Heart left ventricle (tissue), 16 donors: Measurements from ENCODE around the gene REEP1. TPM values are rescaled to one million over a fixed set of nuclear protein-coding genes. Genes with fewer than 3 reads are reported as not detected.

Experiments used
- ATAC-seq, 4 donors: fragments of 200-7000 bp; cut with Tn5 transposase; one replicate each; pipeline ENCODE4 v1.9.1; 2020 to 2022; ENCODE audit warnings: moderate library complexity in 4 of 4, mild to moderate bottlenecking in 3 of 4, moderate number of reproducible peaks in 1 of 4
- DNase-seq, 5 donors: peaks; one replicate each; pipeline ENCODE4 v3.0.0-alpha.2; 2020
- H3K27ac ChIP-seq, 12 donors: fragments of 200-600 bp; sonication (generic) in 4 of 12; one replicate each; pipeline versions ENCODE4 v1.5.0 to v1.8.0; 2016 to 2022; ENCODE audit warnings: mild to moderate bottlenecking in 2 of 12
- H3K27me3 ChIP-seq, 9 donors: fragments of 200-600 bp; sonication (generic) in 2 of 9; one replicate each; pipeline versions ENCODE4 v1.5.1 to v1.8.0; 2016 to 2022; ENCODE audit warnings: mild to moderate bottlenecking in 3 of 9
- H3K36me3 ChIP-seq, 9 donors: fragments of 200-600 bp; sonication (generic) in 2 of 9; one replicate each; pipeline versions ENCODE4 v1.5.0 to v1.8.0; 2018 to 2022; ENCODE audit warnings: mild to moderate bottlenecking in 2 of 9
- H3K4me1 ChIP-seq, 12 donors: fragments of 200-600 bp; sonication (generic) in 4 of 12; one replicate each; pipeline versions ENCODE4 v1.5.0 to v1.8.0; 2016 to 2022; ENCODE audit warnings: mild to moderate bottlenecking in 3 of 12
- H3K4me3 ChIP-seq, 12 donors: fragments of 200-600 bp; sonication (generic) in 4 of 12; one replicate each; pipeline versions ENCODE4 v1.5.0 to v1.8.0; 2017 to 2022; ENCODE audit warnings: mild to moderate bottlenecking in 9 of 12, moderate library complexity in 4 of 12
- H3K9me3 ChIP-seq, 12 donors: fragments of 200-600 bp; sonication (generic) in 4 of 12; one replicate each; pipeline versions ENCODE4 v1.5.0 to v1.8.0; 2016 to 2022; ENCODE audit warnings: mild to moderate bottlenecking in 1 of 12
- CTCF ChIP-seq, 12 donors: fragments of 200-600 bp; sonication (generic) in 4 of 12; IDR thresholded peaks; one replicate each; pipeline versions ENCODE4 v1.5.0 to v1.8.0; 2018 to 2022; ENCODE audit warnings: antibody characterized with exemption in 12 of 12, mild to moderate bottlenecking in 5 of 12
- POLR2A ChIP-seq, 2 donors: fragments of 450-650 bp; IDR thresholded peaks; one replicate each; pipeline ENCODE4 v1.6.1; 2017; ENCODE audit warnings: antibody characterized with exemption in 2 of 2, mild to moderate bottlenecking in 2 of 2, moderate library complexity in 2 of 2
- WGBS, 4 donors: extraction: QIAGEN DNeasy Blood & Tissue Kit in 2 of 4; methylation state at CpG; one replicate each; pipeline versions ENCODE4 v1.1.5 to v1.1.7; 2013 to 2018; 5-methylcytosine and 5-hydroxymethylcytosine counted together
- intact Hi-C, 10 donors: fragments of 100-400 bp; cut with DNase I; formaldehyde crosslinking; loops; one replicate each; pipeline versions ENCODE4 v1.11.1 to v1.14.2; 2022
- polyA plus RNA-seq, 2 donors: library from polyadenylated mRNA; stranded (reverse); fragments of 200-250 nt; gene quantifications; one replicate each; pipeline ENCODE4 v1.2.3, GENCODE V29; 2013
- total RNA-seq, 9 donors: library from RNA; depleted of rRNA in 2 of 9; stranded (reverse); fragments of >200 nt in 2 of 9; fragmentation: NEBNext Ultra II Directional in 3 of 9; extraction: Animal tissue kit (Norgen Biotek cat#: 25700) in 3 of 9; gene quantifications; one replicate each; pipeline versions ENCODE4 v1.1.0 to v1.2.4, GENCODE V29; 2016 to 2023
- donor health status: ischemic (EF 13 %, LVEDD 7.1; RV severe dilation, severe dysfunction).
- donor health status: healthy with polysubstance abuse.
- donor health status: DM: no; HTN: yes; CAD: no.
- donor health status: DM: no; HTN: no; CAD: no.
- donor health status: ischemic (EF 25% LVEDD 6.9; RV normal size, moderate dysfunction).
- donor health status: ischemic (EF 25% LVEDD 5.7; RV mildly dilated, moderate dysfunction).
- donor health status: healthy.
- donor health status: DM: yes; HTN: yes; CAD: no.
- donor health status: ischemic (EF 35%, LVEDD 5.7; RV mildly dilated, moderate dysfunction).
- donor health status: nonischemic (EF 11% LVEDD 7.7; RV severe dilation, severe dysfunction).
- donor health status: DM: yes; HTN: yes; CAD: no.
- donor health status: PGD.
- donor health status: ischemic (EF 29% LVEDD 5.4; RV normal size, mild dysfunction).
- donor health status: nonischemic (EF 23%, LVEDD 6.1; RV moderate dilation, normal function).

REEP1 gene
- total and polyA plus RNA-seq, 11 donors = 13.6 to 43.4 (median 27.6) TPM

- DNase-seq (no peak), ATAC-seq (no peak)
- Histone ChIP-seq H3K4me3 (no peak overlapping the region), H3K9me3 (peaks cover 0 to 12% (median 0%) of the 10 kb centered on the region in 12 donors), H3K4me1 (peaks cover 0 to 51% (median 11%) of the 10 kb centered on the region in 12 donors), H3K27me3 (peaks cover 0 to 25% (median 6%) of the 10 kb centered on the region in 9 donors), H3K36me3 (no peaks in the 10 kb centered on the region), H3K27ac (no peak overlapping the region)
- TF ChIP-seq CTCF (IDR thresholded peaks at IDR 0.05) (no peak), POLR2A (IDR thresholded peaks at IDR 0.05) (no peak)
- intact Hi-C loops = no loop called here
- 42 to 58% (median 45%) methylated on average over 2 of the region's 2 CpGs for WGBS, 4 donors
These were observed 4.0 kb downstream of the REEP1 start for GRCh38 chr2:86333378-86333777.

- intact Hi-C loops = no loop called here
- ATAC-seq = no peak
- TF ChIP-seq CTCF (IDR thresholded peaks at IDR 0.05) = no peak
- no peak for TF ChIP-seq POLR2A (IDR thresholded peaks at IDR 0.05)
- WGBS, 4 donors = 90 to 100% (median 96%) methylated on average over 1 of the region's 1 CpG
- no peak for DNase-seq
- H3K27ac ChIP-seq = no peak overlapping the region
- H3K27me3 ChIP-seq = peaks cover 0 to 17% (median 6%) of the 10 kb centered on the region in 9 donors
- H3K9me3 ChIP-seq = peaks cover 0 to 12% (median 0%) of the 10 kb centered on the region in 12 donors
- peaks cover 0 to 45% (median 11%) of the 10 kb centered on the region in 12 donors for H3K4me1 ChIP-seq
- H3K4me3 ChIP-seq = no peak overlapping the region
- no peaks in the 10 kb centered on the region for H3K36me3 ChIP-seq
These were observed 4.8 kb downstream of the REEP1 start for GRCh38 chr2:86332654-86333053.

- no peak for DNase-seq
- H3K9me3 ChIP-seq = peaks cover 0 to 12% (median 0%) of the 10 kb centered on the region in 12 donors
- no peak for ATAC-seq
- H3K27me3 ChIP-seq = peaks cover 0 to 10% (median 6%) of the 10 kb centered on the region in 9 donors
- WGBS, 4 donors = 76 to 84% (median 78%) methylated on average over 3 of the region's 3 CpGs
- no peak overlapping the region for H3K27ac ChIP-seq
- H3K4me1 ChIP-seq = peaks cover 0 to 45% (median 7%) of the 10 kb centered on the region in 12 donors
- no peak for TF ChIP-seq POLR2A (IDR thresholded peaks at IDR 0.05)
- no peak for TF ChIP-seq CTCF (IDR thresholded peaks at IDR 0.05)
- H3K4me3 ChIP-seq = no peak overlapping the region
- intact Hi-C loops = no loop called here
- H3K36me3 ChIP-seq = no peaks in the 10 kb centered on the region
These were observed 6.0 kb downstream of the REEP1 start for GRCh38 chr2:86331384-86331783.

- no peak overlapping the region for H3K27ac ChIP-seq
- intact Hi-C loops = no loop called here
- DNase-seq (no peak), ATAC-seq (no peak)
- H3K27me3 ChIP-seq = no peaks in the 10 kb centered on the region
- H3K4me1 ChIP-seq = peaks cover 0 to 39% (median 2%) of the 10 kb centered on the region in 12 donors
- whole genome bisulfite sequencing, 4 donors = 74 to 84% (median 80%) methylated on average over 2 of the region's 2 CpGs
- no peaks in the 10 kb centered on the region for H3K36me3 ChIP-seq
- TF ChIP-seq POLR2A (IDR thresholded peaks at IDR 0.05) = no peak
- TF ChIP-seq CTCF (IDR thresholded peaks at IDR 0.05) = no peak
- no peak overlapping the region for H3K4me3 ChIP-seq
- peaks cover 0 to 12% (median 0%) of the 10 kb centered on the region in 12 donors for H3K9me3 ChIP-seq
These were observed 7.4 kb downstream of the REEP1 start for GRCh38 chr2:86330001-86330400.
